H1 (cell line): Measurements from ENCODE around the gene HSD17B1. TPM values are rescaled to one million over a fixed set of nuclear protein-coding genes. Genes with fewer than 3 reads are reported as not detected.

Source experiments
- CTCF ChIA-PET: fragments of 300-600 bp; sonication (Branson Sonifier 250); formaldehyde crosslinking; loops from one replicate; lab custom pipeline; 2021; ENCODE audit not compliant: partially characterized antibody; lab: Charles Lee
- POLR2A ChIA-PET: fragments of 300-600 bp; sonication (Branson Sonifier 250); formaldehyde crosslinking; loops from one replicate; lab custom pipeline; 2021; ENCODE audit warnings: inconsistent platforms; ENCODE audit not compliant: partially characterized antibody; lab: Charles Lee
- DNase-seq, 2 experiments: peaks; one replicate each; pipeline versions ENCODE4 v3.0.0 to v3.0.0-alpha.2; 2010 to 2022; ENCODE audit warnings: low spot score in 2 of 2, low read depth in 1 of 2, mixed read lengths in 1 of 2
- FAIRE-seq: peaks from 2 replicates; lab custom pipeline; 2011; peaks lifted over from hg19 to GRCh38; lab: Jason Lieb, UNC
- H2AFZ ChIP-seq: 2 replicates; pipeline ENCODE4 v1.8.1; 2012; ENCODE audit warnings: low read length, inconsistent platforms
- H2AK5ac ChIP-seq: 2 replicates; pipeline ENCODE4 v1.6.1; 2013; ENCODE audit warnings: low read depth, low read length
- H2BK120ac ChIP-seq: replicated peaks from 2 replicates; pipeline ENCODE3; 2013; ENCODE audit warnings: low read depth, low read length, inconsistent platforms
- H2BK12ac ChIP-seq: 2 replicates; pipeline ENCODE4 v1.6.1; 2013; ENCODE audit warnings: low read depth, low read length
- H2BK15ac ChIP-seq: 2 replicates; pipeline ENCODE4 v1.6.1; 2013; ENCODE audit warnings: low read length
- H2BK20ac ChIP-seq: 2 replicates; pipeline ENCODE4 v1.6.1; 2013; ENCODE audit warnings: low read length
- H2BK5ac ChIP-seq: 2 replicates; pipeline ENCODE4 v1.6.1; 2013; ENCODE audit warnings: low read depth, low read length
- H3K14ac ChIP-seq: 2 replicates; pipeline ENCODE4 v1.6.1; 2013; ENCODE audit warnings: inconsistent platforms; ENCODE audit not compliant: insufficient read length
- H3K18ac ChIP-seq: 2 replicates; pipeline ENCODE4 v1.6.1; 2013; ENCODE audit warnings: low read length; ENCODE audit errors: extremely low read depth
- H3K23ac ChIP-seq: 2 replicates; pipeline ENCODE4 v1.6.1; 2013; ENCODE audit warnings: inconsistent platforms; ENCODE audit not compliant: insufficient read length
- H3K23me2 ChIP-seq: 2 replicates; pipeline ENCODE4 v1.6.1; 2013; ENCODE audit warnings: low read depth, low read length
- H3K27ac ChIP-seq: 2 replicates; pipeline ENCODE4 v1.6.1; 2011; ENCODE audit warnings: low read depth, low read length, inconsistent platforms
- H3K27me3 ChIP-seq, 4 experiments: replicated peaks in 1 of 4; 1 replicate in 1 of 4; 2 replicates in 3 of 4; pipeline versions ENCODE4 v1.6.1 to v1.8.1; 2011 to 2013; ENCODE audit warnings: low read length in 3 of 4, mild to moderate bottlenecking in 3 of 4, inconsistent platforms in 2 of 4, mixed read lengths in 2 of 4, moderate library complexity in 1 of 4; ENCODE audit not compliant: control insufficient read depth in 3 of 4, insufficient read depth in 3 of 4; ENCODE audit errors: extremely low read depth in 1 of 4
- H3K36me3 ChIP-seq, 4 experiments: 2 replicates each; pipeline versions ENCODE4 v1.6.1 to v1.8.1; 2011 to 2013; ENCODE audit warnings: mild to moderate bottlenecking in 4 of 4, low read length in 3 of 4, moderate library complexity in 2 of 4, control low read depth in 1 of 4, inconsistent platforms in 1 of 4; ENCODE audit not compliant: insufficient read depth in 4 of 4, control insufficient read depth in 2 of 4
- H3K4ac ChIP-seq: replicated peaks from 2 replicates; pipeline ENCODE3; 2013; ENCODE audit warnings: low read length, low read depth, mixed read lengths, inconsistent platforms; ENCODE audit not compliant: insufficient read length
- H3K4me1 ChIP-seq, 4 experiments: replicated peaks in 1 of 4; 1 replicate in 1 of 4; 2 replicates in 3 of 4; pipeline versions ENCODE4 v1.6.1 to v1.8.1; 2011 to 2013; ENCODE audit warnings: low read length in 3 of 4, inconsistent platforms in 2 of 4, mixed read lengths in 1 of 4; ENCODE audit not compliant: insufficient read depth in 4 of 4, control insufficient read depth in 3 of 4
- H3K4me2 ChIP-seq, 2 experiments: 2 replicates each; pipeline versions ENCODE4 v1.6.1 to v1.8.1; 2011 to 2013; ENCODE audit warnings: low read depth in 2 of 2, low read length in 2 of 2, control low read depth in 1 of 2, inconsistent platforms in 1 of 2, mild to moderate bottlenecking in 1 of 2; ENCODE audit not compliant: insufficient read depth in 1 of 2
- H3K4me3 ChIP-seq, 4 experiments: fragments of 200-600, 300-600 bp in 1 of 4; sonication (generic), shearing (Covaris generic), sonication (Bioruptor Twin) in 1 of 4; 2 replicates each; pipeline versions ENCODE4 v1.5.1 to v1.8.1; 2011 to 2016; ENCODE audit warnings: low read length in 4 of 4, low read depth in 3 of 4, control low read depth in 2 of 4, inconsistent platforms in 2 of 4, mild to moderate bottlenecking in 2 of 4, mixed read lengths in 1 of 4, moderate library complexity in 1 of 4; ENCODE audit not compliant: insufficient read depth in 2 of 4; ENCODE audit errors: extremely low read depth in 1 of 4
- H3K56ac ChIP-seq: replicated peaks from 2 replicates; pipeline ENCODE3; 2013; ENCODE audit warnings: low read depth, mild to moderate bottlenecking, mixed read lengths, low read length, inconsistent platforms; ENCODE audit not compliant: insufficient read length
- H3K79me1 ChIP-seq: 2 replicates; pipeline ENCODE4 v1.6.1; 2013; ENCODE audit warnings: low read depth, low read length, control low read depth
- H3K79me2 ChIP-seq, 2 experiments: 2 replicates each; pipeline versions ENCODE4 v1.6.1 to v1.8.1; 2012 to 2013; ENCODE audit warnings: low read length in 2 of 2, mild to moderate bottlenecking in 2 of 2, inconsistent platforms in 1 of 2; ENCODE audit not compliant: insufficient read depth in 2 of 2, control insufficient read depth in 1 of 2
- H3K9ac ChIP-seq, 4 experiments: replicated peaks in 1 of 4; 1 replicate in 1 of 4; 2 replicates in 3 of 4; pipeline versions ENCODE4 v1.6.1 to v1.8.1; 2011 to 2013; ENCODE audit warnings: low read depth in 3 of 4, low read length in 3 of 4, control low read depth in 2 of 4, mild to moderate bottlenecking in 2 of 4, moderate library complexity in 2 of 4, inconsistent platforms in 1 of 4; ENCODE audit errors: extremely low read depth in 1 of 4
- H3K9me3 ChIP-seq, 2 experiments: 2 replicates each; pipeline versions ENCODE4 v1.6.1 to v1.8.1; 2012 to 2013; ENCODE audit warnings: mild to moderate bottlenecking in 2 of 2, moderate library complexity in 2 of 2, control low read depth in 1 of 2, inconsistent platforms in 1 of 2, low read depth in 1 of 2, low read length in 1 of 2, mixed read lengths in 1 of 2; ENCODE audit not compliant: insufficient read depth in 2 of 2
- H4K20me1 ChIP-seq, 2 experiments: replicated peaks in 1 of 2; 2 replicates each; pipeline versions ENCODE3 to v1.8.1; 2011 to 2013; ENCODE audit warnings: inconsistent platforms in 2 of 2, low read length in 2 of 2, mild to moderate bottlenecking in 1 of 2; ENCODE audit not compliant: insufficient read depth in 2 of 2, control insufficient read depth in 1 of 2
- H4K5ac ChIP-seq: 2 replicates; pipeline ENCODE4 v1.6.1; 2013; ENCODE audit warnings: low read length, low read depth, mixed read lengths, inconsistent platforms; ENCODE audit not compliant: insufficient read length
- H4K8ac ChIP-seq: 2 replicates; pipeline ENCODE4 v1.8.0; 2013; ENCODE audit warnings: mild to moderate bottlenecking, moderate library complexity, low read length, inconsistent platforms; ENCODE audit not compliant: insufficient read depth; ENCODE audit errors: extremely low read depth
- H4K91ac ChIP-seq: replicated peaks from 2 replicates; pipeline ENCODE3; 2013; ENCODE audit warnings: low read length, mixed read lengths, inconsistent platforms; ENCODE audit not compliant: insufficient read length
- CTBP2 ChIP-seq: IDR thresholded peaks from 2 replicates; pipeline ENCODE4 v1.7.0; 2011; ENCODE audit warnings: borderline replicate concordance, mild to moderate bottlenecking, moderate library complexity, mixed read lengths, low read length; ENCODE audit not compliant: insufficient read depth, insufficient read length
- WGBS, 2 experiments: shearing (Covaris generic) in 1 of 2; methylation state at CpG; one replicate each; pipeline versions ENCODE4 v1.1.6 to v1.1.7; 2013 to 2015; ENCODE audit warnings: low lambda C conversion rate in 2 of 2, mixed read lengths in 2 of 2, inconsistent platforms in 1 of 2, low coverage in 1 of 2, missing lambda C conversion rate in 1 of 2; ENCODE audit not compliant: insufficient replicate concordance in 2 of 2, insufficient coverage in 1 of 2, insufficient read length in 1 of 2; ENCODE audit errors: extremely low coverage in 1 of 2, missing lambda C conversion rate in 1 of 2; 5-methylcytosine and 5-hydroxymethylcytosine counted together
- polyA plus RNA-seq, 7 experiments: library from polyadenylated mRNA; depleted of rRNA in 3 of 7; stranded (reverse) in 5 of 7; unstranded in 2 of 7; fragments of >200 nt in 5 of 7; fragments of 200-250 nt in 2 of 7; gene quantifications; 1 replicate in 5 of 7; 2 replicates in 1 of 7; 4 replicates in 1 of 7; pipeline versions ENCODE4 v1.2.1 to v1.2.3, GENCODE V29; 2011 to 2013; ENCODE audit warnings: missing spikeins in 2 of 7, mixed read lengths in 2 of 7
- total RNA-seq: library from RNA; stranded (reverse); fragmentation: NEBNext Ultra II Directional; extraction: Animal tissue kit (Norgen Biotek cat#: 25700); gene quantifications from 2 replicates; pipeline ENCODE4 v1.2.1, GENCODE V29; 2021

HSD17B1 gene
- total and polyA plus RNA-seq, 2 of the 8 experiments (the other 6 are each of a cell fraction or from before 2014, with no cell fraction given): 0.88 to 1.0 TPM

DNA sequence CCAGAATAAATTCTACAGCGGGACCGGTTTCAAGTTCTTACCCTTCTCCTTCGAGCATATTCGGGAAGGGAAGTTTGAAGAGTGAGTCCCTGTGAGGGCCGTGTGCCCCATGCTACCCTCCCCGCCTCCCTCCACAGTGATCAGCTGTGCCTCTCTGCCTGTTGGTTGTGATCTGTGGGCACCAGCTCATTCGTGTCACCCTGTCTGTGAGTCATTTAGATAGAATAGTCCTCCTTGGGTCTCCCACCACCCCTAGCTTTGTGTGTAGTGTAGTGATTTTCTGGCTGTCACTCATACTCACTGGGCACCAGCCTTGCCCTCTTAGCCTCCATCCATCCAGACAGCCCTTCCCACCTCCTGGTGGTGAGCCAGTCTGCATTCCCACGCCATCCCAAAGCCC lies 31.7 kb upstream of the HSD17B1 start:
- Histone ChIP-seq H2BK12ac (no peak overlapping the region), H3K4ac (no peak overlapping the region), H4K8ac (no peak overlapping the region), H3K23ac (no peak overlapping the region), H3K9ac (no peak overlapping the region), H3K56ac (no peak overlapping the region), H3K27ac (no peak overlapping the region), H3K4me3 (no peak overlapping the region), H3K79me2 (no peaks in the 10 kb centered on the region), H3K18ac (no peak overlapping the region), H4K5ac (no peak overlapping the region), H3K4me2 (no peak overlapping the region), H3K27me3 (no peaks in the 10 kb centered on the region; a peak in 3 of 7 replicates), H4K91ac (no peak overlapping the region), H3K23me2 (no peaks in the 10 kb centered on the region), H2BK120ac (no peak overlapping the region), H4K20me1 (peaks cover 2 to 7% of the 10 kb centered on the region in 2 experiments), H2BK15ac (no peak overlapping the region), H3K79me1 (no peaks in the 10 kb centered on the region), H2AFZ (no peak overlapping the region), H2BK20ac (no peak overlapping the region), H2AK5ac (no peak overlapping the region), H3K9me3 (no peaks in the 10 kb centered on the region), H3K4me1 (peaks cover 6 to 18% (median 15%) of the 10 kb centered on the region in 4 experiments), H2BK5ac (no peak overlapping the region), H3K36me3 (peaks cover 3 to 9% (median 5%) of the 10 kb centered on the region in 4 experiments; a peak in 5 of 8 replicates), H3K14ac (no peak overlapping the region)
- ChIA-PET POLR2A (interaction anchor here (1.5 to 2.2 kb wide), 3 partner anchors 15 to 504 kb away, joined by 5 to 14 read pairs (median 6); partner anchors contain the start of genes DNAJC7 and NAGLU), CTCF (interaction anchor here (0.6 to 5.8 kb wide), 18 partner anchors 9 to 239 kb away, joined by 3 to 69 read pairs (median 5); partner anchors contain the start of gene CAVIN1)
- DNase-seq: no peak
- no peak for FAIRE-seq
- WGBS, 2 experiments: 91% methylated on average over 8 of the region's 8 CpGs; no CpG with 5 or more reads in 1 of the 2 experiments
- no peak for TF ChIP-seq CTBP2
